HG03095 (cell line): ENCODE data around the gene PPP1R15A.
"Not testable (repeated sequence)": the region's sequence is repeated elsewhere in the genome, so short reads cannot be mapped to it uniquely, and the experiment has no call there.

Source experiments
- ATAC-seq: cut with Tn5 transposase; IDR thresholded peaks from one replicate; pipeline ENCODE4 v1.9.1; 2021; ENCODE audit warnings: moderate library complexity; ENCODE audit not compliant: unreplicated experiment

The PPP1R15A gene

DNA sequence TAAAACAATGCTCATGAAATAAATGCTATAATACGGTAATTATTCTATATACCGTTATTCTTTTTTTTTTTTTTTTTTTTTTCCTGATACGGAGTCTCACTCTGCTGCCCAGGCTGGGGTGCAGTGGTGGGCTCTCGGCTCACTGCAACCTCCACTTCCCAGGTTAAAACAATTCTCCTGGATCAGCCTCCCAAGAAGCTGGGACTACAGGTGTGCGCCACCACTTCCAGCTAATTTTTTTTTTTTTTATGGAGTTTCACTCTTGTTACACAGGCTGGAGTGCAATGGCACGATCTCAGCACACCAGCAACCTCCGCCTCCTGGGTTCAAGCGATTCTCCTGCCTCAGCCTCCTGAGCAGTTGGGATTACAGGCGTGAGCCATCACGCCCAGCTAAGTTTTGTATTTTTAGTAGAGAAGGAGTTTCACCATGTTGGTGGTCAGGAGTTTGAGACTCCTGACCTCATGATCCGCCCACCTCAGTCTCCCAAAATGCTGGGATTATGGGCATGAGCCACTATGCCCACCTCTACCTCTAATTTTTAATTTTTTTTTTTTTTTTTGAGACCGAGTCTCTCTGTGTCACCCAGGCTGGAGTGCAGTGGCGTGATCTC lies 6.9 kb downstream of the PPP1R15A start:
- no peak for ATAC-seq

DNA sequence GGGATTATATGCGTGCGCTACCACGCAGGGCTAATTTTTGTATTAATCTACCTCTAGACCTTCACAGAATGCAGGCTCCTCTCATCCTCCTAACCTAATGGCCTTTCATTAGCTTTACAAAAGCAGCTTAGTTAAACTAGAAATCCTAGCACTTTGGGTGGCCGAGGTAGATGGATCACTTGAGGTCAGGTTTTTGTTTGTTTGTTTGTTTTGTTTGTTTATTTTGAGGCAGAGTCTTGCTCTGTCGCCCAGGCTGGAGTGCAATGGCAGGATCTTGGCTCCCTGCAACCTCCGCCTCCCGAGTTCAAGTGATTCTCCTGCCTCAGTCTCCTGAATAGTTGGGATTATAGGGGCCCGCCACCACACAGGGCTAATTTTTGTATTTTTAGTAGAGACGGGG lies 7.5 kb downstream of the PPP1R15A start:
- ATAC-seq, result not testable (repeated sequence)

DNA sequence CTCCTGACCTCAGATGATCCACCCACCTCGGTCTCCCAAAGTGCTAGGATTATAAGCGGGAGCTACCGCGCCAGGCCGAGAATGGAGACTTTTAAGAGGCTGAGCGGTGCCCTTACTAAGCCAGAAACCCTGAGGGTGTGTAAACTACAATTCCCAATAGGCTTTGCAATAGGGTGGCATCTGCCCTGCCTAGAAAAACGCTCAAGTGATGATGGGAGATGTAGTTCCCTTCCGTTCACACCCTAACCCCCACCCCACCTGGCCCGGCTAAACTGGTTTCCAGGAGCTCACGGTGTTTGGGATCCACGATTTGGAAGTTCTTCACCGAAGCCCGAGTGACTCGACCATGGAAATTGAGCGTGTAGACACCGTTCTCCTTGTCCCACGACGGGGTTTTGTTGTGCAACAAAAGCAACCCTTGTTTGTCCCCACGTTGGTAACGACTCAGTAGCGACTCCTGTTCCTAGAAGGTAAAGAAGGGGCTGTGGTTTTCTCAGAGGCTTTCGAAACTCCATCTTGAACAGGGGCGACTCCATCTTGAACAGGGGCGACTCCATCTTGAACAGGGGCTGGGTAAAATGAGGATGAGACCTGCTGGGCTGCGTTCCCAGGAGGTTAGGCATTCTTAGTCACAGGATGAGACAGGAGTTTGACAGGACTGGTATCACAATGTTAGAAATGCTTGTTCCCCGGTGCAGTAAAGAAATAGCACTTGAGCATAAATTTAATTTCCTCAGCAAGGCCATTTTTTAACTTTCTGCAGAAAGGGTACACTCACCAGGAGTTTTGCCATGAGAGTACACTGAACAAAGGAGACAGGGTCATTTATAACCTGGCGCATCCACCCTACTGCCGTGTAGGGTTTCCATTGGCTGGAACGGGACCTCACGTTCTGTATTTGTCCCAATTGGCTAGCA lies 9.8 kb downstream of the PPP1R15A start:
- no peak for ATAC-seq

DNA sequence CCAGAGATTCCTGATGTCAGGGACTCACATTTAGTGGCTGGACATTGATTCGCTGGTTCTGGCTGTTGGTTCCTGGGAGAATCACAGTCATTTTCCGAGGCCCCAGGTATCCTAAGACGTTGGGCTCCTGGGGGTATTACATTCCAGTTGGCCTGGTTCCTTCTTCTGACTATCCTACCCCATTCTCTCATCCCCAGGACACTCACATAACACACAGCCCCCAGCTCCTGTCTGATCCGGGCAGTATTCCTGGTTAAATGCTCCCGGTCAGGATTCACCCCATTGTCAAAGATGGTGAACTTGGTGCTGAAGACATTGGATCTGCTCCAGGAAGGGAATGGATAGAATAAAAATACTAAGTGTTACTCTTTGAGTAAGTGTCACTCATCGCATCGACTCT lies 11.5 kb downstream of the PPP1R15A start:
- no peak for ATAC-seq

DNA sequence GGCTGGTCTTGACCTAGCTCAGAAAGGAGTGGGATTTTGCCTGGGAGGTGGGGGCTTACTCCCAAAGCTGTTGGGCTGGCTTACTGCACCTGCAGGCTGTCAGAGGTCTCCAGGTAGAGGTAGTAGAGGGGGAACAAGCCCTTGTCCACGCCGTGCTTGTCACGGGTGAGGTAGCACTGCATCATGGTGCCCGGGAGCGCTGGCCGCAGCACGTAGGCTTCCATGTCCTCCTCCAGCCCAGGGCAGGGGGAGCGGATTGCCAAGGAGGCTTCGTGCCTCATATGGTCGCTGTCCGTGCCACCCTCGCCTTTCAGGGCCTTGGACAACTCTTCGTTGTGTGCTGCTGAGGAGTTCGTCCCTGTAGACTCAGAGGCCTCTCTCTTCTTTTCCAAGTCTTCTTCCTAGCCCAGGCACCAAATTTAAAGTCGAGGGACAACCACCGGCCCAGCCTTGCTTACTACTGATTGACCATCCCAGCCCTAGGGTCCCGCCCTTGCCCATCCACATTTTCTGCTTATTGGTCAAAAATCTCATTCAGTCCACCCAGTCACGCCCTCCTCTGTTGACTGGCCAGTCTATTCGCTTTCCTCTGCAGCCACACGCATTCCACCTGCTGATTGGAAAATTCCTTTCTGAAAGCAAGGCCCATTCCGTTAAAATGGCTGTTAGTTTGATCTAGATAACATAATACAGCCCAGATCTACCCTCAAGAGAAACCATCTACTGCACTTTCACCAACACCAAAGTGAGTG lies 15.8 kb downstream of the PPP1R15A start:
- no peak for ATAC-seq

DNA sequence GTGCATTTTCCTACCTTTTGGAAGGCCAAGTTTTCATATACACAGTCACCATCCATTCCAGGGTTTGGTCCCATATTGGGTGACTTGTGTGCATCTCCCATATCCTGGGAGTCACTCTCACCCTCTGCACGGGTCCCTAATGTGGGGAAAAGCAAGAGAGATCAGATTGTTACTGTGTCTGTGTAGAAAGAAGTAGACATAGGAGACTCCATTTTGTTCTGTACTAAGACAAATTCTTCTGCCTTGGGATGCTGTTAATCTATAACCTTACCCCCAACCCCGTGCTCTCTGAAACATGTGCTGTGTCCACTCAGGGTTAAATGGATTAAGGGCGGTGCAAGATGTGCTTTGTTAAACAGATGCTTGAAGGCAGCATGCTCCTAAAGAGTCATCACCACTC lies 17.3 kb downstream of the PPP1R15A start:
- ATAC-seq, result not testable (repeated sequence)

DNA sequence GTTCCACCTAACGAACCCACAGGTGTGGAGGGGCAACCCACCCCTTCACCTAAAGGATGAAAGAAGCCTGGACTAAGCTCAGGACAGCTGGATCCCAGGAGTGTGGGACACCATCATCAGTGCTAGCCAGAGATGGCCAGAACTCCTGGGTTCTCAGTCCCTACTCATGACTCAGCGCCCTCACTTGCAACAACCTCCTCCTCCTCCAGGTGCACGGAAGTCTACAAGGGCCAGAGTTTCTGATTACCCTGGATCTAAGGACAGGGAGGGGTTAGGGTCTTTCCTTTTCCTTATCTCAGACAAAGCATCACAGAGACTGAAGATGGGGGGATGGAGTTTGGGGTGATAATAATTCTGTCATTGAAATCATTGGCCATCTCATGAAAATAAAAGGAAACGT lies 18.3 kb downstream of the PPP1R15A start:
- ATAC-seq, result no peak

DNA sequence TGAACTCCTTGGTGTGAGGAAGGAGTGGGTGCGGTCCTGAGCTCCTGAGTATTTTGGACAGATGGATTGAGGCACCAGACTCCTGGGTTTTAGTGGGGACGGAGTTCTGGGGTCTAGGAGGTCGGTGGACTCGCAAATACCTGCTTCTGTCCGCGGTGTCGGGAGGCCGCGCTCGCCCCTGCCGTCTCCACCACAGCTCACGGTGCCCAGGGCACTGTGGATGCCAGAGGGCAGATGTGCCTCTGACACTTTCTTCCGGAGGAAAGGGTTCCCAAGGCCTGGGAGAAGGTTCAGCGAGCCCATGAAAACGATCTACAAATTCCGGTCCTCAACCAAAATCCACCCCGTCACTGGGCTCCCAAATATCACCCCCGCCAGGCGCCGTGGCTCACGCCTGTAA lies 23.0 kb downstream of the PPP1R15A start:
- ATAC-seq, result no peak

DNA sequence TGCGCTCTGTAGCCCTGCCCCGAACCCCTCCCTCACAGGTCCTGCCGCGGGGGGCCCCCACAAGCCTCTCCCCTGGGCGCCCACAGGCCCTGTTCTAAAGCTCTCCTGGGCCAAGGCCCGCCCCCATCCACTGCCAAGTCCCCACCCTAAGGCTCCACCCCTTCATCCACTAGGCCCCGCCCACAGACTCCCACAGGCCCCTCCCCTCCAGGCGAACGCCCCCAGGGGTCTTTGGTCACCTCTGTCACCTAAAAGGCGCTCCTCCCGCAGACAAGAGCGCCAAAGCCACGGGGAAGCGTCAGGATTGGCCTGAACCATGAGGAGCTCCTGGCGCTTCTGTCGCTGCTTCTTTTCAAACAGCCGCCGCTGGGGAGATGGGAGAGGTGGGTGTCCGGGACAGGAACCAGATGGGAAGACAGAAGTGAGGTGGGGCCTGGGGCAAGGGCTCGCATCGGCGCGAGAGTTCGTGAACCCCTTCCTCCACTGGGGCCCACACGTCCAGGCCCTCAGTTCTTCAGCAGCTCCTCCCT lies 24.0 kb downstream of the PPP1R15A start:
- no peak for ATAC-seq

DNA sequence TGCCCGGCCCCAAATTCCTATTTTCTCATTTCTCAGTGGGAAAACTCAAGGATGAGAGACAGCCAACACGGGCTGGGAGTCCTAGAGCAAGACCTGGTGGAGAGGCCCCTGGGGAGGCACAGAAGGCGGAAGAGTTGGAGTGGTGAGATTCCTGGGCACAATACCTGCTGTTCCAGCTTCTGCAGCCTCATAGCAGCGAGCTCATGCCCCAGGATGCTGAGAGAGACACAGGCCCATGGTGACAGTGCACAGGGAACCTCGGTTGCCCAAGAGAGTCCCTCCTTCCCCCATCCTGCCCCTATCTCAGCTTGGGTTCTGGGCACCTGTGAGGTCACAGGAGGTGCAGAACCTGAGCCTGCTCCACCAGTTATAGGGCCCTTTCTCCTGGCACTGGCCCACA lies 25.0 kb downstream of the PPP1R15A start:
- ATAC-seq, result no peak

DNA sequence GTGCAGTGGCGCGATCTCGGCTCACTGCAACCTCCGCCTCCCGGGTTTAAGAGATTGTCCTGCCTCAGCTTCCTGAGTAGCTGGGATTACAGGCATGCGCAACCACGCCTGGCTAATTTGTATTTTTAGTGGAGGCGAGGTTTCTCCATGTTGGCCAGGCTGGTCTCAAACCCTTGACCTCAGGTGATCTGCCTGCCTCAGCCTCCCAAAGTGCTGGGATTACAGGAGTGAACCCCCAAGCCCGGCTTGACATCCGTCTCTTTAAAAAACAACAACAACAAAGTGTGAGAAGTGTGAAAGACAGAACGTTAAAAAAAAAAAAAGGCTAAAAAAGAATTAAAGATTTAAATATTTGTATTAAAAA lies 27.1 kb downstream of the PPP1R15A start:
- not testable (repeated sequence) for ATAC-seq

DNA sequence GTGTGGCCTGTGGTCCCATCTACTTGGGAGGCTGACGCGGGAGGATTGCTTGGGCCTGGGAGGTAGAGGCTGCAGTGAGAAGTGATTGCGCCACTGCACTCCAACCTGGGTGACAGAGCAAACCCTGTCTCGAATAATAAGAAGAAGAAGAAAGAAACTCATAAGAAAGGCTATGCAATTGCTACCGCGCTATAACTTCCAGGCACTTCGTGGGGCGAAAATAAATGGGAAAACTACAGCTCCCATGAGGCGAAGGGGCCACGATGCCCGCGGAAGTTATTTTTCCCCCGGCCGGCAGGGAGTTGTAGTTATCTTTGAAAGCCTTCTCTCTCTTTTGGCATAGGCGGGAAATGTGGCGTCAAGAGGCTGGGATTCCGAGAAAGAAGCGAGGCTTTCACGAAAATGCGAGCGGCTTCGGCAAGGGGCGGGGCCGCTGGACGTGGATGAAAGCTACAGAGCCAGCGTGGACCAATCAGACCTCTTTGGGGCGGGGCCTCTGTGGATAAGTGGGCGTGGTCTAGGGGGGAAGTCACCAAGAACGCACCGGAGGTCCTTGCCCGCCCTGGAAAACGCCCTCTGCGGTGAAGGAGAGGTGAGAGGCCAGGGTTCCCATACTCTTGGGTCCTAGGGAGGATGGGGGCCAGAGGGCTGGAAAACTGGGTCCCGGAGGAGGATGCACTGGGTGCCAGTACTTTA lies 27.7 kb downstream of the PPP1R15A start, which contains the start of gene NUCB1:
TSS of gene NUCB1 (plus strand) at position 532 of the 696 bp plus-strand sequence. CDS start 485 bp downstream, outside the sequence.
- ATAC-seq, result peak; percentile 68

DNA sequence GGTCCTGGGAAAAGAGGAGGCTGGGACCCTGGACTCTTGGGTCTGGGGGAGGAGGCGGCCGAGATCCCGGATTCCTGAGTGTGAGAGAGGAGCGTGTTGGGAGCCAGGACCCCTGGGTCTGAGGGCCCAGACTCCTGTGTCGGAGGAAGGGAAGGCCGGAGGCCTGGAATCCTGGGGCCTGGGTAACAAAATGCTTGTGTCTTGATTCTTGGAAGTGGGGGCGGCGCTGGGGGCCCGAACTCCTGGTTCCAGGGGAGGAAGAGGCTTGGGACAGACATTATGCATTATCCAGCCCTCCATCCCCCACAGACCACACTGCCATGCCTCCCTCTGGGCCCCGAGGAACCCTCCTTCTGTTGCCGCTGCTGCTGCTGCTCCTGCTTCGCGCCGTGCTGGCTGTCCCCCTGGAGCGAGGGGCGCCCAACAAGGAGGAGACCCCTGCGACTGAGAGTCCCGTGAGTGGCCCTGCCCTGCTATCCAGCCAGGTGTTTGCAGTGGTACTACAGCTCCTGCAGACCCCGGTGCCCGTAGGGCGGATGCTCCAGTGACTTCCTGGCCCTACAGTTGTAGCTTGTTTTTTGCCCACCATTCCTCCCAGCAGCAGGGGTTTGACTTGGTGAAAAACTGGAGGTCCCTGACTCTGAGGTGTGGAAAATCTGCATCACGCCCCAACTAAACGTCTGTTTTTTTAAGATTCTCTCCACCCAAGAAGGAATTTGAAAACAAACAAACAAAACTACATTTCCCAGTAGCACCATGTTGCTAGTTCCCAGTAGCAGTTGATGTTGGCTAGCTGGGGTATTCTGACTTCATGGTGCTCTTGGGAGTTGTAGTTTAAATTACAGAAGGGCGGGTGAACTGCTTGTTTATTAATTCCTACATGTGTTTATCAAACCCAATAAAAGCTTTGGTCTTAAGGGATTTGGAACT lies 28.5 kb downstream of the PPP1R15A start:
- ATAC-seq, result no peak

DNA sequence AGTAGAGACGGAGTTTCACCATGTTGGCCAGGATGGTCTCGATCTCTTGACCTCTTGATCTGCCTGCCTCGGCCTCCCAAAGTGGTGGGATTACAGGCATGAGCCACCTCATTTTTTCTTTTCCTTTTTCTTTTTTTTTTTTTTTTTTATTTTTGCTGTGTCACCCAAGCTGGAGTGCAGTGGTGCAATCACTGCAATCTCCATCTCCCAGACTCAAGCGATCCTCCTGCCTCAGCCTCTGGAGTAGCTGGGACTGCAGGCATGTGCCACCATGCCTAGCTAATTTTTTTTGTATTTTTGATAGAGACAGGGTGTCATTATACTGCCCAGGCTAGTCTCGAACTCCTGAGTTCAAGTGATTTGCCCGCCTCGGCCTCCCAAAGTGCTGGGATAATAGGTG lies 30.1 kb downstream of the PPP1R15A start:
- ATAC-seq, result not testable (repeated sequence)

DNA sequence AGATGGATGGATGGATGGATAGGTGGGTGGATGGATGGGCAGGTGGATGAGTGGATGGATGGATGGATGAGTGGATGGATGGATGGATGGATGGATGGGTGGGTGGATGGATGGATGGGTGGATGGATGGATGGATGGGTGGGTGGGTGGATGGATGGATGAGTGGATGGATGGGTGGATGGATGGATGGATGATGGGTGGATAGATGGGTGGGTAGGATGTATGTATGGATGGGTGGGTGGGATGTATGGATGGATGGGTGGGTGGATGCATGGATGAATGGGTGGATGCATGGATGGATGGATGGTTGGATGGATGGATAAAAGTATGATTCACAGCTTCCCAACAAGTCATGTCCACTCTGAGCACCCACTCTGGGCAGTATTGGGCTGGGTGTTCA lies 31.6 kb downstream of the PPP1R15A start:
- ATAC-seq, result not testable (repeated sequence)

DNA sequence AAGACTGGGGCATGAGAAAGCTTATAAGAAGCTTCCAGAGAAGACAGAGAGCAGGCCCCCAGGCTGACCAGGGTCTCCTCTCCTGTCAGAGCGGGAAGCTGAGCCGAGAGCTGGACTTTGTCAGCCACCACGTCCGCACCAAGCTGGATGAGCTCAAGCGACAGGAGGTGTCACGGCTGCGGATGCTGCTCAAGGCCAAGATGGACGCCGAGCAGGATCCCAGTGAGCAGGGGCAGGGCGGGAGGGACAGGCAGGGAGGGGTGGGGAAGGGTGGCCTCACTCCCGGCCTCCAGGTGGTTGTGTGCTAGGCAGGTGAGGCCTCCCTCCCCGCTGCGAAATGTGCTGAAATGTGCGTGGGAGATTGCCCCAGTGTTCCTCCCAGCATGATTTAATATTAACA lies 33.4 kb downstream of the PPP1R15A start:
- no peak for ATAC-seq

DNA sequence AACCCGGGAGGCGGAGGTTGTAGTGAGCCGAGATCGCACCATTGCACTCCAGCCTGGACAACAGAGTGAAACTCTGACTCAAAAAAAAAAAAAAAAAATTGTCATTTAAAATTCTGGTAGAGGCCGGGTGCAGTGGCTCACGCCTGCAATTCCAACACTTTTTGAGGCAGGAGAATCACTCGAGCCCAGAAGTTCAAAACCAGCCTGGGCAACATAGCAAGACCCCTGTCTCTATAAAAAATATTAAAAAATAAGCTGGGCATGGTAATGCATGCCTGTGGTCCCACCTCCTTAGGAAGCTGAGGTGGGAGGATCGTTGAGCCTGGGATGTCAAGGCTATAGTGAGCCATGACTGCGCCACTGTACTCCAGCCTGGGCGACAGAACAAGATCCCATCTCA lies 34.1 kb downstream of the PPP1R15A start:
- no peak for ATAC-seq

DNA sequence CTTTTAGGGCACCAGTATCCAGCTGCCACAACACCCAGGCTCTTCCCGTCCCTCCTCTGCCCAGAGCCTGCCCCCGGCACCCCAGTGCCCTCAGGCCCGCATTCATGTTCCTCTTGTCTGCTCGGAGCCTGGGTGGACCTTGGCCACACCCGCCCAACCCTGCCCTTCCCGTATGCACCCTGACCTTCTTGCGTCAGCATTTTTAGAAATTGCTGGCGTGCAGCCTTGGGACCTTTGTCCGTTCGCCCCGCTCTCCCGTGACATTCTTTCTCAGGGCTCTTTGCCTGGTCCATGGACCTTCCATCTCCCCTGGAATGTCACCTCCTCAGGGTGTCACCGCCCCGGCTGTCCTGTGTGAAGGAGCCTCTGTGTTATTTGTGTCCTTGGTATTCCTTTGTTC lies 35.5 kb downstream of the PPP1R15A start:
- no peak for ATAC-seq

DNA sequence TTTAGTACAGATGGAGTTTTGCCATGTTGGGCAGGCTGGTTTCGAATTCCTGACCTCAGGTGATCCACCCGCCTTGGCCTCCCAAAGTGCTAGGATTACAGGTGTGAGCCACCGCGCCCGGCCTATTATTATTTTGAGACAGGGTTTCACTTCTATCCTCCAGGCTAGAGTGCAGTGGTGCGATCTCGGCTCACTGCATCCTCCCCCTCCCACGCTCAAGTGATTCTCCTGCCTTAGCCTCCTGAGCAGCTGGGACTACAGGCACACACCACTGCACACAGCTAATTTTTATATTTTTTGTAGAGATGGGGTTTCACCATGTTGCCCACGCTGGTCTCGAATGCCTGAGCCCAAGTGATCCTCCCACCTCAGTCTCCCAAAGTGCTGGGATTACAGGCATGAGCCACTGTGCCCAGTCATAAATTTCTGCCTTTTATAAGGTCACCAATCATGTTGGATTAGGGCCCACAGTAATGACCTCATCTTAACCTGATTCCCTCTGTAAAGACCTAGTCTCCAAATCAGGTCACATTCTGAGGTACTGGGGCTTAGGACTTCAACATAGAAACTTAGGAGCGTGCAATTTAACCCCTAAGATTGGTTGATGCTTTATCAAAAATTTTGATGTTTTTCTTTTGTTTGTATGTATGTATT lies 37.3 kb downstream of the PPP1R15A start:
- not testable (repeated sequence) for ATAC-seq
